ENCODE measurements around the gene KCNH6.

The KCNH6 gene

GRCh38 chr17:63505341-63505740 is 17.8 kb upstream of the KCNH6 start:
- H3K4me3 Mint-ChIP-seq: no peak overlapping the region
- H3K9me3 Mint-ChIP-seq: no peaks in the 10 kb centered on the region

GRCh38 chr17:63506627-63507026 is 16.5 kb upstream of the KCNH6 start:
- Mint-ChIP-seq H3K36me3 (ENCODE audit: low read depth) (no peaks in the 10 kb centered on the region), H3K27ac (no peak overlapping the region), H3K4me3 (no peak overlapping the region), H3K27me3 (ENCODE audit: low read depth) (peaks cover 58% of the 10 kb centered on the region), H3K9me3 (no peaks in the 10 kb centered on the region), H3K4me1 (no peaks in the 10 kb centered on the region)
- TF ChIP-seq CTCF (IDR thresholded peaks at IDR 0.05; ENCODE audit: unreplicated experiment in 3 of 3): no peak

More at GRCh38 chr17:63505341-63505740, 17.8 kb upstream of the KCNH6 start:
- Mint-ChIP-seq H3K36me3 (ENCODE audit: low read depth) (no peaks in the 10 kb centered on the region), H3K27ac (no peak overlapping the region), H3K4me1 (no peaks in the 10 kb centered on the region), H3K27me3 (ENCODE audit: low read depth) (peaks cover 69% of the 10 kb centered on the region)
- TF ChIP-seq CTCF (IDR thresholded peaks at IDR 0.05; ENCODE audit: unreplicated experiment in 3 of 3): no peak

- H3K4me3 Mint-ChIP-seq: no peak overlapping the region
- H3K4me1 Mint-ChIP-seq: no peaks in the 10 kb centered on the region
- peaks cover 42% of the 10 kb centered on the region for H3K27me3 Mint-ChIP-seq (ENCODE audit: low read depth)
- H3K9me3 Mint-ChIP-seq: no peaks in the 10 kb centered on the region
- TF ChIP-seq CTCF (IDR thresholded peaks at IDR 0.05; ENCODE audit: unreplicated experiment in 3 of 3): no peak
- no peaks in the 10 kb centered on the region for H3K36me3 Mint-ChIP-seq (ENCODE audit: low read depth)
- H3K27ac Mint-ChIP-seq: no peak overlapping the region
These were observed 11.8 kb upstream of the KCNH6 start for GRCh38 chr17:63511331-63511730.

DNA sequence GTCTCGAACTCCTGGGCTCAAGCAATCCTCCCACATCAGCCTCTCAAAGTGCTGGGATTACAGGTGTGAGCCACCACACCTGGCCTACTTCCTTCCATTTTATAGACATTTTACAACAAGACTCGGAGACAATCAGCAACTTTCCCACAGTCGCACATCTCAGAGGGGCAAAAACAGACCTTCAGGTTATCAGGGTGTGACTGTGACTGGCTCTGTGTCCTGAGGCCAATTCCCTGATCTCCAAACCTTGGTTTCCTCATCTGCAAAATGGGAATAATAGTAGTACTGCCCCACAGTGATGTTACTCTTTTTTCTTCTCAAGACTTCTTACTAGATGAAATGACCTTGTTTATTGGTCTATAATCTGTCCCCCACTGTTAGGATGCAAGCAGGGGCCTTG is 10.8 kb upstream of the KCNH6 start:
- Mint-ChIP-seq H3K36me3 (ENCODE audit: low read depth) (no peaks in the 10 kb centered on the region), H3K4me1 (no peaks in the 10 kb centered on the region)

GRCh38 chr17:63512896-63513644 is 10.1 kb upstream of the KCNH6 start:
- no peak for TF ChIP-seq CTCF (IDR thresholded peaks at IDR 0.05; ENCODE audit: unreplicated experiment in 3 of 3)
- Mint-ChIP-seq H3K9me3 (no peaks in the 10 kb centered on the region), H3K36me3 (ENCODE audit: low read depth) (no peaks in the 10 kb centered on the region), H3K27me3 (ENCODE audit: low read depth) (peaks cover 49% of the 10 kb centered on the region), H3K4me1 (no peaks in the 10 kb centered on the region), H3K27ac (no peak overlapping the region), H3K4me3 (no peak overlapping the region)

More for the DNA sequence above, 10.8 kb upstream of the KCNH6 start:
- TF ChIP-seq CTCF (IDR thresholded peaks at IDR 0.05; ENCODE audit: unreplicated experiment in 3 of 3): no peak
- Mint-ChIP-seq H3K27me3 (ENCODE audit: low read depth) (peaks cover 47% of the 10 kb centered on the region), H3K9me3 (no peaks in the 10 kb centered on the region), H3K27ac (no peak overlapping the region), H3K4me3 (no peak overlapping the region)

DNA sequence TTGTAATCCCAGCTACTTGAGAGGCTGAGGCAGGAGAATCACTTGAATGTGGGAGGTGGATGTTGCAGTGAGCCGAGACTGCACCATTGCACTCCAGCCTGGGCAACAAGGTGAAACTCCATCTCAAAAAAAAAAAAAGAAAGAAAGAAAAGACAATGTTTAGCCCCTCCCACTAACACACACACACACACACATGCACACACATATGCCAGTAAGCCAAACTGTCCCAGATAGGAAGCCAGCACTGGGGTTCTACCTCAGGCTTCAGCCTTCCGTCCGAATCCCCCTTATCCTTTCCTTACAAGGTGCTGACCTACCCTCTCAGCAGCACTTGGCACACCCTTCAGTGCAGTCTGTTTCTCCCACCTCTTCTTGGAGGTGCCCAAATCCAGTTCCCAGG is 8.7 kb upstream of the KCNH6 start:
- Mint-ChIP-seq H3K4me1 (no peaks in the 10 kb centered on the region), H3K27me3 (ENCODE audit: low read depth) (peaks cover 46% of the 10 kb centered on the region), H3K27ac (no peak overlapping the region), H3K9me3 (no peaks in the 10 kb centered on the region), H3K36me3 (ENCODE audit: low read depth) (no peaks in the 10 kb centered on the region), H3K4me3 (no peak overlapping the region)
- TF ChIP-seq CTCF (IDR thresholded peaks at IDR 0.05; ENCODE audit: unreplicated experiment in 3 of 3): no peak
